ENCODE measurements around the gene NUF2.
"Not testable (repeated sequence)": the region's sequence is repeated elsewhere in the genome, so short reads cannot be mapped to it uniquely, and the experiment has no call there.

Gene NUF2

DNA sequence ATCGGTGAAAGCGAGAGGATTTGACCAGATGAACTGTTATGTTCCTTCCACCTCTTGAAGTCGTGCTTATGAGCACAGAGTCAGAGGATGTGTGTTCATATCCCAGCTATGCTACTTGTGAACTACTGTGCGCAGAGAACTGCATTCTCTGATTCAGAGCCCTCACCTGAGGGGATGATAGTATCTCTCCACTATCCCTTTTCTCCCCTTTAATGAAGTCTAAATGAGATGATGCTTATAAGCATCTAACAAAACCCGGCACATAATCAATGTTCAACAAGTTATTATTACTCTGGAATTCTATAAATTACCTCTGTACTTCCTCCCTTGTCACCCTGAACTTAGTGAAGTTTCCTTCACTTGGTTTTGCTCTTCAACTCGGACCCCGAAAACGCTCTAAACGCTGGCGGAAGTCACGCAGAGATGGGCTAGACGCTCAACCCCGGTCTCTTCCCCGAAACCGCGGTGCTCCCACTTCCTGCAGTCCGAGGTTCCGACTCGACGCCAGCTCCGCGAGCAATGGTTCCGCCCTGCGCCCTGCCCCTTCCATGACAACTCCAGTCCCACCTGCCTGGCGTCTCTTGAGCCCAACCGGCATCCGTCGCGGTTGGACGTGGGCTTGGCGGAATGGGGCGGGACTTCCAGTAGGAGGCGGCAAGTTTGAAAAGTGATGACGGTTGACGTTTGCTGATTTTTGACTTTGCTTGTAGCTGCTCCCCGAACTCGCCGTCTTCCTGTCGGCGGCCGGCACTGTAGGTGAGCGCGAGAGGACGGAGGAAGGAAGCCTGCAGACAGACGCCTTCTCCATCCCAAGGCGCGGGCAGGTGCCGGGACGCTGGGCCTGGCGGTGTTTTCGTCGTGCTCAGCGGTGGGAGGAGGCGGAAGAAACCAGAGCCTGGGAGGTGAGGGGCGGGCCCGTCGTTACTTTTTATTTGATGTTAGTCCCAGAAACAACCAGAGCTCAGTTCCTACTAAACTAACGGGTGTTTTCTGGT is at the start of gene NUF2:
Gene NUF2, plus strand, starts transcription at position 644 of the 995 bp plus-strand sequence. CDS start 4,098 bp downstream, outside the sequence.
- in situ Hi-C loops (cut with HindIII; ENCODE audit: low pct_ligation_motif_present, low pct_unique_long_range_greater_than_20kb, low sequenced_read_pairs): loop anchor here (25.0 kb wide), 1 partner anchor 459 kb away; the partner anchor contains the start of gene CCDC190
- DNase-seq: peak; percentile 100

GRCh38 chr1:163273766-163274441 is 47.9 kb upstream of the NUF2 start:
- in situ Hi-C loops (cut with HindIII; ENCODE audit: low pct_ligation_motif_present, low pct_unique_long_range_greater_than_20kb, low sequenced_read_pairs): no loop called here
- DNase-seq: peak; percentile 58

GRCh38 chr1:163275222-163275621 is 46.5 kb upstream of the NUF2 start:
- in situ Hi-C loops (cut with HindIII; ENCODE audit: low pct_ligation_motif_present, low pct_unique_long_range_greater_than_20kb, low sequenced_read_pairs): no loop called here
- peak; percentile 28 for DNase-seq

DNA sequence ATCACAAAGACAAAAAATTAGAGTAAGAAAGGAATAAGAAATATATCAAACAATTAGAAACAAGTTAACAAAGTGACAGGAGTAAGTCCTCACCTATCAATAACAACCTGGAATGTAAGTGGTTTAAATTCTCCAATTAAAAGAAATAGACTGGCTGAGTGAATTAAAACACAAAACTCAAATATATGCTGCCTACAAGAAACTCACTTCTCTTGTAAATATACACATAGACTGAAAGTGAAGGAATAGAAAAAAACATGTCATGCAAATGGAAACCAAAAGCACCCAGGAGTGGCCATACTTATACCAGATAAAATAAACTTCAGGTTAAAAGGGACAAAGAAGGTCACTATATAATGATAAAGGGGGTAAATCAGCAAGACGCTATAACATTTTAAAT is 43.2 kb upstream of the NUF2 start:
- in situ Hi-C loops (cut with HindIII; ENCODE audit: low pct_ligation_motif_present, low pct_unique_long_range_greater_than_20kb, low sequenced_read_pairs): no loop called here
- no peak for DNase-seq

DNA sequence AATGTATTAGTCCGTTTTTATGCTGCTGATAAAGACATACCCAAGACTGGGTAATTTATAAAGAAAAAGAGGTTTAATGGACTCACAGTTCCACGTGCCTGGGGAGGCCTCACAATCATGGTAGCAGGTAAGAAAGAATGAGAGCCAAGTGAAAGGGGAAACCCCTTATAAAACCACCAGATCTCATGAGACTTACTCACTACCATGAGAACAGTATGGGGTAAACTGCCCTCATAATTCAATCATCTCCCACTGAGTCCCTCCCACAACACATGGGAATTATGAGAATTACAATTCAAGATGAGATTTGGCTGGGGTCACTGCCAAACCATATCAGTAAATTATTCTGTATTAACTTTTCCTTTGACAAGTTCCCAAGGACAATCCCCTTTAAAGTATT is 36.9 kb upstream of the NUF2 start:
- peak; percentile 14 for DNase-seq
- in situ Hi-C loops (cut with HindIII; ENCODE audit: low pct_ligation_motif_present, low pct_unique_long_range_greater_than_20kb, low sequenced_read_pairs): not testable (repeated sequence)

DNA sequence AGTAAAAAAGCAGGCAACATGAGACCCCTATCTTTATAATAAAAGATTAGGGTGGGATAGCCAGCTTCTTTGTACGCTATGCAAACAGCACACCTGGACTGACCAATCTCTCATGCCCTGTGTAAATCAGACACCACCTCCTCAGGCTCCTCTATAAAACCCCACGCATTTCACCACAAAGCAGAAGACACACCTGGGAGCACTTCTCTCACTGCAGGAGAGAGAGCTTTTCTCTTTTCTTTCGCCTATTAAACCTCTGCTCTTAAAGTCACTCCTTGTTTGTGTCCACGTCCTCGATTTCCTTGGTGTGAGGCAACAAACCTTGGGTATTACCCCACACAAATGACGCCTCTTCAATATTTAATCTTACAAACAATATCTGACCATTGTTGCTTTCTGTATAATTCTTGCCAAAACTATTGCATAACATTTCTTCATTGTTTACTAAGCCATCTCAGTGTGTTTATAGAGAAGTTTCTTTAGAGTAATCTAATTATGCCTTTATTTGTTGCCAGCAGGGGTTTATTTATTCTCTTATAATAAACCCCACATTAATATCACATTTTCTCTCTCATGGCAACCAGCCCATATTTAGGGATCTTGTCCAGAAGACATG is 31.6 kb upstream of the NUF2 start:
- in situ Hi-C loops (cut with HindIII; ENCODE audit: low pct_ligation_motif_present, low pct_unique_long_range_greater_than_20kb, low sequenced_read_pairs): no loop called here
- no peak for DNase-seq

DNA sequence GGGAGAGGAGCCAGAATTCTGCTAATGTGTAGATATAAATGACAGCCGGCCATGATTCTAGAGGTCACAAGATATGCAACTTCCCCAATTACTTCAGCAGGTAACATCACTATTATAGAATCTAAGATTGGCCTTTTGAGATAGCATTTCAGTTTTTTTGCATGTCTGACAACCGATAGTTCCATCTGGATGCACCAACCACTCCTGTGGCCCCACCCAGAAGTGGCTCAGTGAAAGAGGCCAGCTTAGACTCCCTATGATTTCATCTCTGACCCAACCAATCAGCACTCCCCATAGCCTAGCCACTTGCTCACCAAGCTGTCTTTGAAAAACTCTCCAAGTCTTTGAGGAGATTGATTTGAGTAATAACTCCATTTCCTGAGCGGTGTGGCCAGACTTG is 30.3 kb upstream of the NUF2 start:
- DNase-seq: no peak
- in situ Hi-C loops (cut with HindIII; ENCODE audit: low pct_ligation_motif_present, low pct_unique_long_range_greater_than_20kb, low sequenced_read_pairs): no loop called here

DNA sequence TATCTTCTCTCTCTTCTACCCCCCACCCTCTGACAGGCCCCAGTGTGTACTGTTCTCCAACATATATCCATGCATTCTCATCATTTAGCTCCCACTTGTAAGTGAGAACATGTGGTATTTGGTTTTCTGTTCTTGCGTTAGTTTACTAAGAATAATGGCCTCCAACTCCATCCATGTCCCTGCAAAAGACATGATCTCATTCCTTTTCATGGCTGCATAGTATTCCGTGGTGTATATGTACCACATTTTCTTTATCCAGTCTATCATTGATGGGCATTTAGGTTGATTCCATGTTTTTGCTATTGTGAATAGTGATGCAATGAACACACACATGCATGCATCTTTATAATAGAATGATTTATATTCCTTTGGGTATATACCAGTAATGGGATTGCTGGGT is 29.6 kb upstream of the NUF2 start:
- in situ Hi-C loops (cut with HindIII; ENCODE audit: low pct_ligation_motif_present, low pct_unique_long_range_greater_than_20kb, low sequenced_read_pairs); DNase-seq: not testable (repeated sequence)

- in situ Hi-C loops (cut with HindIII; ENCODE audit: low pct_ligation_motif_present, low pct_unique_long_range_greater_than_20kb, low sequenced_read_pairs); DNase-seq: not testable (repeated sequence)
These were observed 28.3 kb upstream of the NUF2 start for GRCh38 chr1:163293497-163293896.

DNA sequence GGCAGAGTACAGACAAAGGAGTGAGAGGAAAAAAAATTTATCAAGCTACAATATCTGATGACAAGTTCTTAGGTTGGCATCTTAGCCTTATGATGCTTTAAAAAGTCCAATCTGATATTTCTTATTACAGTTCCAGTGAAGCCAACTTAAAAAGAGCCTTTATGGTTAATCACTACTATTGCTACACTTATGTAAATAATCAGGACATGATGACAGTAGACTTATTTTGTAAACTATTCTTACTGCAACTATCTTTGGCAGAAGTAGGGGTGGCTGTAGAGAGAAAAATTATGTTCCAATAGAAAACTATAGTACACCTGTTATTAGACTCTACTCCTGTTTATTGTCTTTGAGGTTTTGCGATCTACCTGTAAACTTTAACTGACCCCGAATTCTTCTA is 25.8 kb upstream of the NUF2 start:
- no peak for DNase-seq
- in situ Hi-C loops (cut with HindIII; ENCODE audit: low pct_ligation_motif_present, low pct_unique_long_range_greater_than_20kb, low sequenced_read_pairs): no loop called here

- no peak for DNase-seq
- in situ Hi-C loops (cut with HindIII; ENCODE audit: low pct_ligation_motif_present, low pct_unique_long_range_greater_than_20kb, low sequenced_read_pairs): no loop called here
These were observed 25.1 kb upstream of the NUF2 start for GRCh38 chr1:163296504-163297263.

GRCh38 chr1:163298365-163298764 is 23.4 kb upstream of the NUF2 start:
- DNase-seq: no peak
- in situ Hi-C loops (cut with HindIII; ENCODE audit: low pct_ligation_motif_present, low pct_unique_long_range_greater_than_20kb, low sequenced_read_pairs): no loop called here

DNA sequence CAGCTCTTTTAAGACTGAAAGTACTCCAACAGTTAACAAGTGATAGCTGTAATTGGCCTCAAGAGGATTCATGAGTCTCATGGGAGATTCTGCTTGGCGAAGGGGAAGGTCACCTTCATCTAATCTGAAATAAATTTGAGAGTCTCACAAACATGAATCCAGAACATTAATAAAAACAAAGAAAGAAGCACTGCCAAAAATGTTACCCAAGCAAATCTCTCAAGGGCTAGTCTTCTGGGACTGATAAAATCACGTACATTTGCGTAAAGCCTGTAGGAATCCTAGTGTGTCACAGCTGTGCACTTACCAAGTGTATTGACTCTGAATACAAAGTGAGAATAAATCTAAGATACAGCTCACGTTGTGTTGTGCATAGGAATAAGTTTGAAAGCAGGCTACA is 21.2 kb upstream of the NUF2 start:
- in situ Hi-C loops (cut with HindIII; ENCODE audit: low pct_ligation_motif_present, low pct_unique_long_range_greater_than_20kb, low sequenced_read_pairs): loop anchor here (25.0 kb wide), 1 partner anchor 438 kb away; the partner anchor contains the start of gene CCDC190
- no peak for DNase-seq

- in situ Hi-C loops (cut with HindIII; ENCODE audit: low pct_ligation_motif_present, low pct_unique_long_range_greater_than_20kb, low sequenced_read_pairs): loop anchor here (25.0 kb wide), 1 partner anchor 441 kb away; the partner anchor contains the start of gene CCDC190
- no peak for DNase-seq
These were observed 18.2 kb upstream of the NUF2 start for GRCh38 chr1:163303561-163303960.

DNA sequence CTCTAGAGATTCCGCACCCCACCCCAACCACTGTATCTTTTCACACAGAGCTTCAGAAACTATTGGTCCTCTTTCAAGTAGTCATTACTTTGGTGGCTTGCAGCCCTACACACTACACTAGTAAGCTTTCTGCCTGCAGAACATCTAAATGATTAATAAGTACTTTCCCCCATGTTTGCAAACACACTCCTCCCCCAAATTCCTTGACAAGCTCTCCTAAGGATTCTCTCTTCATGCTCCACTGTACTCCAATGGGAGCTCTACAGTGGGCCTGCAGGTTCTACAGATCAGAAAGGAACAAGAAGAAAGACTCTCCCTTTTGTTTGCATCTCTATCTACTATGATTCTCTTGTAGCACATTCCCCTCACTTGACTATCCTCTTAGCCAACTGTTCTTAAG is 16.3 kb upstream of the NUF2 start:
- no peak for DNase-seq
- in situ Hi-C loops (cut with HindIII; ENCODE audit: low pct_ligation_motif_present, low pct_unique_long_range_greater_than_20kb, low sequenced_read_pairs): loop anchor here (25.0 kb wide), 1 partner anchor 443 kb away; the partner anchor contains the start of gene CCDC190

DNA sequence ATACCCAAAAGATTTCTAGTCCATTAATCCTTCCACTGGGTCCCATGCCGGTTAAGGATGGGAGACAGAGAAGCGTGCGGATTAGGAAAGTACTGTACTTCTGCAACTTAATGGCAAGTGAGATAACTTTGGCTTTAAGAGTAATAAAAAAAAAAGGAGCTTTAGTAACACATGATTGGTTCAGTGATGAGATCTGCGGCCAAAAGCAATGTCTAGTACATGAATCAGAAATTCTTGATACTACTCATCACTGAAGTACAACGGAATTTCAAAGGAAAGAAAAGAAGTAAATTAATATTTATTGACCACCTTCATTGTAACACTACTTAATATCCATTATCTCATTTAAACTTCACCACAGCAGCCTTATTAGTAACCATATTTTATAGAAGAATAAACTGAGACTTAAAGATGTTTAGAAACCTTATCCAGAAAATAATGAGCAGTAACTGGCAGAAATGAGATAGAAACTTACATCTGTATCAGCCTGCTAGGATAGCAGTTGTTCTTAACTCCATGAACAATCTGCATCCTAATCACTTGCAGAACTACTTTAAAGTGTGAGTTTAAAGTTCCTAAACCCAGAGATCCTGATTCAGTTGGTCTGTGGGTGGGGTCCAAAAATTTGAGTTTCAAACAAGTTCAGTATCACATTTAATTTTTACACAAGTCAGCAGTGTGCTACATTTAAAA is 14.1 kb upstream of the NUF2 start:
- in situ Hi-C loops (cut with HindIII; ENCODE audit: low pct_ligation_motif_present, low pct_unique_long_range_greater_than_20kb, low sequenced_read_pairs): loop anchor here (25.0 kb wide), 1 partner anchor 445 kb away; the partner anchor contains the start of gene CCDC190
- DNase-seq: peak; percentile 95

DNA sequence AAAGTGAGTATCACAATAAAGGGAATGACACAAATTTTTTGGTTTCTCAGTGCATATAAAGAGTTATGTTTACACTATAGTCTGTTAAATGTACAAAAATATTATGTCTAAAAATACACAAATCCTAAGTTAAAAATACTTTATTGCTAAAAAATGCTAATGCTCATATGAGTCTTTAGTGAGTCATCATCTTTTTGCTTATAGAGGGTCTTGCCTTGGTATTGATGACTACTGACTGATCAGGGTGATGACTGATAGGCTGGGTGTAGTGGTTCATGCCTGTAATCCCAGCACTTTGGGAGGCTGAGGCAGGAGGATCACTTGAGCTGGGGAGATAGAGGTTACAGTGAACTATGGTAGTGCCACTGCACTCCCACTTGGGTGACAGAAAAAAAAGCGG is 12.9 kb upstream of the NUF2 start:
- DNase-seq: no peak
- in situ Hi-C loops (cut with HindIII; ENCODE audit: low pct_ligation_motif_present, low pct_unique_long_range_greater_than_20kb, low sequenced_read_pairs): loop anchor here (25.0 kb wide), 1 partner anchor 447 kb away; the partner anchor contains the start of gene CCDC190
